ENCODE data around the gene TINAGL1. TPM values are rescaled to one million over a fixed set of nuclear protein-coding genes. Genes with fewer than 3 reads are reported as not detected.

Gene TINAGL1
- total and polyA plus RNA-seq, 12 donors = 139 to 336 (median 203) TPM

GRCh38 chr1:31574749-31575368 is 1.5 kb upstream of the TINAGL1 start:
- TF ChIP-seq CTCF (IDR thresholded peaks at IDR 0.05) = no peak
- Histone ChIP-seq H3K27ac (peak overlapping the region; percentile 89 to 99 (median 97)), H3K9me3 (no peaks in the 10 kb centered on the region), H3K4me1 (peaks cover 27 to 53% (median 49%) of the 10 kb centered on the region in 9 donors), H3K27me3 (peaks cover 0 to 14% (median 0%) of the 10 kb centered on the region in 7 donors), H3K4me3 (no peak overlapping the region), H3K36me3 (peaks cover 0 to 7% (median 0%) of the 10 kb centered on the region in 9 donors)
- intact Hi-C loops (cut with DNase I) = loop anchor here in 2 of 10 donors (5.0 to 10.0 kb wide), 2 partner anchors 72 to 220 kb away; no protein-coding TSS in a partner anchor
- ATAC-seq = no peak
- 48 to 56% methylated on average over 10 of the region's 10 CpGs for WGBS, 2 donors
- no peak for DNase-seq

GRCh38 chr1:31575369-31576140 is 760 bp upstream of the TINAGL1 start:
- TF ChIP-seq CTCF (IDR thresholded peaks at IDR 0.05) = no peak
- 57 to 64% methylated on average over 11 of the region's 11 CpGs for WGBS, 2 donors
- no peaks in the 10 kb centered on the region for H3K9me3 ChIP-seq
- intact Hi-C loops (cut with DNase I) = loop anchor here in 2 of 10 donors (1.0 to 10.0 kb wide), 2 partner anchors 12 to 219 kb away; no protein-coding TSS in a partner anchor
- peaks cover 0 to 7% (median 0%) of the 10 kb centered on the region in 9 donors for H3K36me3 ChIP-seq
- DNase-seq (no peak), ATAC-seq (no peak)
- H3K4me3 ChIP-seq = peak overlapping the region in 9 of 10 donors; percentile 85 to 98 (median 94)
- H3K4me1 ChIP-seq = peaks cover 30 to 59% (median 55%) of the 10 kb centered on the region in 9 donors
- peak overlapping the region; percentile 89 to 99 (median 97) for H3K27ac ChIP-seq
- peaks cover 0 to 14% (median 0%) of the 10 kb centered on the region in 7 donors for H3K27me3 ChIP-seq

DNA sequence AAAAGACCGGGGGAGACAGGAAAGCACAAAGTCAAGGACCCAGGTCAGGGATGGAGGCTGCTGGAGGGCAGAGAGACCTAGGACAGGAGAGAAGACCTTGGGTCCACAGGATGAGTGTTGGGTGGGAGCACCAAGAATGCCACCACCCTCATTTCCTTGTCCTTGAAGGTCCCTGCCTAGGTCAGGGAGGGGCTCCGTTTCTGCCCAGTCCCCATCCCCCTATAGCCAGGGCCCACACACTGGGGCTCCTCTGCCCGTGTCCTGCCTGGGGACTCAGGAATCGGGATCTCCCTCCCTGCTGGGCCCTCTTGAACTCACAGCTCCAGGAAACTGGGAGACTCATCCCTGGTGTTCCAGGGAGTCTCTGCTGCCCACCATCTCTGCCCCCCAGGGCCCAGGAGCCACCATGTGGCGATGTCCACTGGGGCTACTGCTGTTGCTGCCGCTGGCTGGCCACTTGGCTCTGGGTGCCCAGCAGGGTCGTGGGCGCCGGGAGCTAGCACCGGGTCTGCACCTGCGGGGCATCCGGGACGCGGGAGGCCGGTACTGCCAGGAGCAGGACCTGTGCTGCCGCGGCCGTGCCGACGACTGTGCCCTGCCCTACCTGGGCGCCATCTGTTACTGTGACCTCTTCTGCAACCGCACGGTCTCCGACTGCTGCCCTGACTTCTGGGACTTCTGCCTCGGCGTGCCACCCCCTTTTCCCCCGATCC is 584 bp downstream of the TINAGL1 start:
- no peak for DNase-seq
- Histone ChIP-seq H3K27me3 (peaks cover 0 to 14% (median 0%) of the 10 kb centered on the region in 7 donors), H3K36me3 (peaks cover 0 to 11% (median 0%) of the 10 kb centered on the region in 9 donors), H3K27ac (peak overlapping the region; percentile 89 to 99 (median 97)), H3K9me3 (no peaks in the 10 kb centered on the region), H3K4me1 (peaks cover 35 to 72% (median 68%) of the 10 kb centered on the region in 9 donors), H3K4me3 (peak overlapping the region; percentile 70 to 98 (median 91))
- no peak for TF ChIP-seq CTCF (IDR thresholded peaks at IDR 0.05)
- WGBS, 2 donors = 32 to 40% methylated on average over 27 of the region's 27 CpGs
- ATAC-seq = peak in 6 of 8 donors; percentile 3 to 18 (median 8)
- intact Hi-C loops (cut with DNase I) = loop anchor here in 2 of 10 donors (1.0 to 10.0 kb wide), 2 partner anchors 10 to 218 kb away; no protein-coding TSS in a partner anchor

Data from heart right ventricle (tissue), 16 donors.